Type B pancreatic cell (in vitro differentiated cells): ENCODE measurements around the gene ACYP1. TPM values are rescaled to one million over a fixed set of nuclear protein-coding genes. Genes with fewer than 3 reads are reported as not detected.

Experiments
- DNase-seq: peaks from one replicate; pipeline ENCODE4 v3.0.0; 2021; ENCODE audit warnings: mixed read lengths; ENCODE audit not compliant: unreplicated experiment; ENCODE audit errors: extremely low spot score
- H3K27ac Mint-ChIP-seq: 2 replicates; pipeline ENCODE4 v1.8.0; 2021; ENCODE audit warnings: mild to moderate bottlenecking, mixed read lengths
- H3K27me3 Mint-ChIP-seq: 2 replicates; pipeline ENCODE4 v1.8.0; 2021; ENCODE audit warnings: mixed read lengths
- H3K36me3 Mint-ChIP-seq: 2 replicates; pipeline ENCODE4 v1.8.0; 2021; ENCODE audit warnings: mixed read lengths
- H3K4me1 Mint-ChIP-seq: one replicate; pipeline ENCODE4 v1.8.0; 2021; ENCODE audit warnings: mixed read lengths; ENCODE audit not compliant: unreplicated experiment
- H3K4me3 Mint-ChIP-seq: 2 replicates; pipeline ENCODE4 v1.8.0; 2021; ENCODE audit warnings: mild to moderate bottlenecking, mixed read lengths
- H3K9me3 Mint-ChIP-seq: 2 replicates; pipeline ENCODE4 v1.8.0; 2021; ENCODE audit warnings: mixed read lengths
- total RNA-seq: library from RNA; stranded (reverse); gene quantifications from 2 replicates; pipeline ENCODE4 v1.2.1, GENCODE V29; 2021; ENCODE audit warnings: low replicate concordance
- TF ChIP-seq, protein P1 (sequence below): fragments of 200-600 bp; sonication (generic); conservative IDR thresholded peaks from 2 replicates; pipeline ENCODE4 v1.5.0; 2021; ENCODE audit warnings: antibody characterized with exemption, mild to moderate bottlenecking

Gene ACYP1
- total RNA-seq, 1 donor from 2014 or later, result 20.7 TPM

DNA sequence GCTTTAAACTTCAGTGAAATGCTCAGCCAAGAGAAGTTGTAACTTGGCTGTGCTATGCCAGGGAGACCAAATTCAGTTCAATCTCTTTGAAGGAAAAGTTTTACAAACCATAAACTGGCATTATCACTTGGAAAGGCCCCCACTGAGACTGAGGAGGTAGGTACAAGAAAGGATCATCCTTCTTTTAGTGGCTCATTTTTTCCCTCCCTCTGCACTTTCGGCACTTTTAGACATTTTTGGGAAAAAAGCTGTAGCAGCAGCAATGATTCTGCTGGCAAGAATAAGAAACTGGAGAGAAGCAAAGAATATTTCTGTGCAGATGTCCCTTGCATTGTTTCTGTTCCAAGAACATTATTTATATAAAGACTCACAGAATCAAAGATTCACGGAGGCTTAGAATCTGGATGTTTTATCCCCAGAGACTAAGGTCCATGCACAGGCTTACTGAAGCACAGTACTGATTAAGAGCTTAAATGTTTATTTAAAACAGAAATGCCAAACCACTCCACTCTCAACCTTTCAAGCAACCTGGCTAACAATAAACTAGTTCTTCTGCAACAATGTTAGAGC lies 17.9 kb upstream of the ACYP1 start:
- peaks cover 11% of the 10 kb centered on the region for H3K4me1 Mint-ChIP-seq
- TF ChIP-seq, protein P1, sequence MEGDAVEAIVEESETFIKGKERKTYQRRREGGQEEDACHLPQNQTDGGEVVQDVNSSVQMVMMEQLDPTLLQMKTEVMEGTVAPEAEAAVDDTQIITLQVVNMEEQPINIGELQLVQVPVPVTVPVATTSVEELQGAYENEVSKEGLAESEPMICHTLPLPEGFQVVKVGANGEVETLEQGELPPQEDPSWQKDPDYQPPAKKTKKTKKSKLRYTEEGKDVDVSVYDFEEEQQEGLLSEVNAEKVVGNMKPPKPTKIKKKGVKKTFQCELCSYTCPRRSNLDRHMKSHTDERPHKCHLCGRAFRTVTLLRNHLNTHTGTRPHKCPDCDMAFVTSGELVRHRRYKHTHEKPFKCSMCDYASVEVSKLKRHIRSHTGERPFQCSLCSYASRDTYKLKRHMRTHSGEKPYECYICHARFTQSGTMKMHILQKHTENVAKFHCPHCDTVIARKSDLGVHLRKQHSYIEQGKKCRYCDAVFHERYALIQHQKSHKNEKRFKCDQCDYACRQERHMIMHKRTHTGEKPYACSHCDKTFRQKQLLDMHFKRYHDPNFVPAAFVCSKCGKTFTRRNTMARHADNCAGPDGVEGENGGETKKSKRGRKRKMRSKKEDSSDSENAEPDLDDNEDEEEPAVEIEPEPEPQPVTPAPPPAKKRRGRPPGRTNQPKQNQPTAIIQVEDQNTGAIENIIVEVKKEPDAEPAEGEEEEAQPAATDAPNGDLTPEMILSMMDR, result no peak
- H3K27me3 Mint-ChIP-seq, result no peaks in the 10 kb centered on the region
- no peak for DNase-seq
- H3K4me3 Mint-ChIP-seq, result no peak overlapping the region
- H3K27ac Mint-ChIP-seq, result no peak overlapping the region
- no peaks in the 10 kb centered on the region for H3K9me3 Mint-ChIP-seq
- peaks cover 33% of the 10 kb centered on the region for H3K36me3 Mint-ChIP-seq

DNA sequence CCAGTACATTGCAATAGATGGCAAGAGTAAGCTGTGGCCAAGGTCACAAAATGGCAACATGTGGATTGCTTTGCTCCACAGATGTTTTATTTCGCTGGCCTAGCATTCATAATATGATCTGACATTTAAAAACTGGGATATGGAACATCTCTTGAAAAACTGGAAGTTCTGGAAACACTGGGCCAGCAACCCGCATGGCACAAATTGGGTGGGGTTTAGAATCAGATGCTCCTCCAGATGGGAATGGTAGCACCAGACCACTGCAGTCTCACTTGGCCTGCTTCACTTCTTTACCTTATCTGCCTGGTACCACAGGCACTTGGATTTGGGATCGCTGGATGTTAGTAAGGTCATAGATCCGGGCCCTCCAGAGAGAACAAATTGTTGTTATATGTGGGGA lies 15.7 kb upstream of the ACYP1 start:
- H3K27me3 Mint-ChIP-seq, result no peaks in the 10 kb centered on the region
- H3K9me3 Mint-ChIP-seq, result no peaks in the 10 kb centered on the region
- no peak for DNase-seq
- peaks cover 11% of the 10 kb centered on the region for H3K4me1 Mint-ChIP-seq
- H3K4me3 Mint-ChIP-seq, result no peak overlapping the region
- no peak overlapping the region for H3K27ac Mint-ChIP-seq
- H3K36me3 Mint-ChIP-seq, result peaks cover 24% of the 10 kb centered on the region
- TF ChIP-seq, protein P1, result no peak

DNA sequence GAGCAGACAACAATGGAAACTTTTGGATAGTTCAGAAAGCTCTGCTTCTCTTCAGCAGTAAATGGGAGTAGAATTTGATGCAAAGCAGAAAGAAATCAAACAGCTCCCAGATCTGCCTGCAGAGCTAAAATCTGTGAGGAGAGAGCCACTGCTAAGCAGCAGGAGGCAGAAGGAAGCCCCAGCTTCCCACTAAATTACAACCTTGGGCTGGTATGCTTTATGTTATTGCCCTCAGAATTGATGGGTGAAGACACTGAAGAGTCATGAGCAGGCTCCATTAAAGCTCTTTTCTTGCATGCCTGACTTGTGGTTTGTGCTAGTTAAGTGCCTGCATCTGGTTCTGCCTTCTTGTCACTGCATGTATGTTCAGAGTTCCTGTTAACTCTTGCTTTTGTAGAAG lies 14.0 kb upstream of the ACYP1 start:
- TF ChIP-seq, protein P1, result no peak
- peaks cover 12% of the 10 kb centered on the region for H3K36me3 Mint-ChIP-seq

DNA sequence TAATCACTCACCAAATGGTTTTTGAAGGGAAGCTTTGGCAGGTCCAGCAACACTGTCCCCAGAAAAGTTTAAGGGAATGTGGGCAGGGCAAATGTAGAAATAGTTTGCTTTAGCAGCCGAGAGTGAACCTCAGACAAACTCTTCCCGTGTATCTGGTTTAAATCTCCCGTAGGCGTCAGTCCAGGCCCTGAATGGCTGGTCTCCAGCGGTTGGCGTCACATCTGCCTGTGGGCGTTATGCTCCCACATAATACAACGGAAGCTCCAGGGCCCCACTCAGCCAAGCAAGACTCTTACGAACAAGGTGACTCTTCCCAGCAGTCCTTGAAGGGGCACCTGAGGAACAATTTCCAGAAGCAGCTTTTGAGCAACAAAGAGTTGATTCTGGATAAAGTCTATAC lies 6.6 kb upstream of the ACYP1 start:
- H3K4me3 Mint-ChIP-seq, result no peak overlapping the region
- TF ChIP-seq, protein P1, result no peak
- H3K27ac Mint-ChIP-seq, result peak overlapping the region; percentile 96
- no peaks in the 10 kb centered on the region for H3K27me3 Mint-ChIP-seq
- peaks cover 10% of the 10 kb centered on the region for H3K4me1 Mint-ChIP-seq
- no peaks in the 10 kb centered on the region for H3K36me3 Mint-ChIP-seq
- DNase-seq, result no peak
- H3K9me3 Mint-ChIP-seq, result no peaks in the 10 kb centered on the region

More for the DNA sequence above, 14.0 kb upstream of the ACYP1 start:
- Mint-ChIP-seq H3K4me3 (no peak overlapping the region), H3K27me3 (no peaks in the 10 kb centered on the region), H3K9me3 (no peaks in the 10 kb centered on the region), H3K27ac (no peak overlapping the region), H3K4me1 (peaks cover 11% of the 10 kb centered on the region)
- no peak for DNase-seq

DNA sequence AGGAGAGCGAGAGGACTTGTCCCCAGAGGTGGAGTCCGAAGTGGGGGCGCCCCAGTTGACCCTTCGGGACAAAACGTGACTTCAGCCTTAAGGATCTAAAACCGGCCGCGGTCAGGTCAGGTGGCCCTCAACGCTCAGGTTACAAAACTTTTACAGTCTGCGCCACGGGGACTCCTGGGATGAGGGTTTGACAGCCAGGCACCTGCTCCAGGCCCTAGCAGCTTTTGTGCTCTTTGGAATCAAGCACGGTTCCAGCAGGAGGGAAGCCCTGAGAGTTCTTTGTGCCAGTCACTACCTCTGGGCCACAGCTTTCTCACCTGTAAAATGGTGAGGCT lies 6.0 kb upstream of the ACYP1 start:
- Mint-ChIP-seq H3K27me3 (no peaks in the 10 kb centered on the region), H3K4me3 (no peak overlapping the region)
- TF ChIP-seq, protein P1, result no peak

More for the DNA sequence above, 6.0 kb upstream of the ACYP1 start:
- Mint-ChIP-seq H3K27ac (peak overlapping the region; percentile 96), H3K36me3 (no peaks in the 10 kb centered on the region), H3K4me1 (peaks cover 10% of the 10 kb centered on the region), H3K9me3 (no peaks in the 10 kb centered on the region)
- DNase-seq, result no peak
